Measurements from ENCODE around the gene GABRA5. TPM values are rescaled to one million over a fixed set of nuclear protein-coding genes. Genes with fewer than 3 reads are reported as not detected.

GABRA5 gene
- total and polyA plus RNA-seq, 2 experiments from 2014 or later: 0.10 TPM; not detected in 1

GRCh38 chr15:26872206-26872605, 5.3 kb downstream of the GABRA5 start:
- Histone ChIP-seq H3K27me3 (peaks cover 43% of the 10 kb centered on the region), H3K9me2 (replicated peaks; ENCODE audit: insufficient read depth) (no peaks in the 10 kb centered on the region), H3K9me3 (ENCODE audit: low read depth) (no peaks in the 10 kb centered on the region), H3K4me3 (no peak overlapping the region), H3K4me2 (no peak overlapping the region), H3K36me3 (replicated peaks; ENCODE audit: insufficient read depth, low read depth) (no peaks in the 10 kb centered on the region), H3K27ac (no peak overlapping the region), H3K79me2 (no peaks in the 10 kb centered on the region), H3K4me1 (ENCODE audit: insufficient read depth) (no peaks in the 10 kb centered on the region), H2AFZ (no peak overlapping the region), H4K20me1 (ENCODE audit: insufficient read depth, poor library complexity, severe bottlenecking) (no peaks in the 10 kb centered on the region)
- no peak for DNase-seq (ENCODE audit: low spot score)
- WGBS (ENCODE audit: low lambda C conversion rate, missing lambda C conversion rate): 61% methylated on average over 7 of the region's 7 CpGs
- TF ChIP-seq, protein P1, sequence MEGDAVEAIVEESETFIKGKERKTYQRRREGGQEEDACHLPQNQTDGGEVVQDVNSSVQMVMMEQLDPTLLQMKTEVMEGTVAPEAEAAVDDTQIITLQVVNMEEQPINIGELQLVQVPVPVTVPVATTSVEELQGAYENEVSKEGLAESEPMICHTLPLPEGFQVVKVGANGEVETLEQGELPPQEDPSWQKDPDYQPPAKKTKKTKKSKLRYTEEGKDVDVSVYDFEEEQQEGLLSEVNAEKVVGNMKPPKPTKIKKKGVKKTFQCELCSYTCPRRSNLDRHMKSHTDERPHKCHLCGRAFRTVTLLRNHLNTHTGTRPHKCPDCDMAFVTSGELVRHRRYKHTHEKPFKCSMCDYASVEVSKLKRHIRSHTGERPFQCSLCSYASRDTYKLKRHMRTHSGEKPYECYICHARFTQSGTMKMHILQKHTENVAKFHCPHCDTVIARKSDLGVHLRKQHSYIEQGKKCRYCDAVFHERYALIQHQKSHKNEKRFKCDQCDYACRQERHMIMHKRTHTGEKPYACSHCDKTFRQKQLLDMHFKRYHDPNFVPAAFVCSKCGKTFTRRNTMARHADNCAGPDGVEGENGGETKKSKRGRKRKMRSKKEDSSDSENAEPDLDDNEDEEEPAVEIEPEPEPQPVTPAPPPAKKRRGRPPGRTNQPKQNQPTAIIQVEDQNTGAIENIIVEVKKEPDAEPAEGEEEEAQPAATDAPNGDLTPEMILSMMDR (IDR thresholded peaks at IDR 0.05; ENCODE audit: poor library complexity): no peak
- no peak for TF ChIP-seq EZH2phosphoT487 (IDR thresholded peaks at IDR 0.05; ENCODE audit: low read depth, severe bottlenecking, unreplicated experiment)
- TF ChIP-seq EZH2 (IDR thresholded peaks at IDR 0.05; ENCODE audit: borderline replicate concordance): no peak

DNA sequence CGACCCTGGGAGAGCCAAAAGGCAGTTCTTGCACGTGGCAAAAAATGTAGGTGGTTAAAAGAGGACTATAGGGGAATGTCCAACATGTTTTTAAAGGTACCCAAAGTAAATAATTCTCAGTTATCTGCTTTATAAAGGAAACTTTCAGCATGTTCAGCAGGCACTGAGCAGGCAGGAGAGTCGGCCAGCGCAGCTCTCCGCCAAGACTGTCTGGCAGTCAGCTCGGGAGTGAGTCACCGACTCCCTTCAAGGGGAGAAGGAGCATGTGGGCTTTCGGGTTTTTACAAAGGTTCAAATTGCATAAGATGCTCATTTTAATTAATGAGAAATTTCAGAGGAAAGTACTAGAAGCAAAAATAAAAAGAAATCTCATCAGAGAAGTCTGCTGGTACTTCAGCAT, 7.0 kb downstream of the GABRA5 start:
- Histone ChIP-seq H3K36me3 (replicated peaks; ENCODE audit: insufficient read depth, low read depth) (no peaks in the 10 kb centered on the region), H3K79me2 (no peaks in the 10 kb centered on the region), H3K4me3 (no peak overlapping the region), H3K27me3 (peaks cover 27% of the 10 kb centered on the region), H3K4me1 (ENCODE audit: insufficient read depth) (no peaks in the 10 kb centered on the region), H2AFZ (no peak overlapping the region), H3K9me2 (replicated peaks; ENCODE audit: insufficient read depth) (no peaks in the 10 kb centered on the region), H3K27ac (no peak overlapping the region), H3K4me2 (no peak overlapping the region), H4K20me1 (ENCODE audit: insufficient read depth, poor library complexity, severe bottlenecking) (no peaks in the 10 kb centered on the region), H3K9me3 (ENCODE audit: low read depth) (no peaks in the 10 kb centered on the region)
- no peak for DNase-seq (ENCODE audit: low spot score)
- 57% methylated on average over 8 of the region's 8 CpGs for WGBS (ENCODE audit: low lambda C conversion rate, missing lambda C conversion rate)
- TF ChIP-seq EZH2phosphoT487 (IDR thresholded peaks at IDR 0.05; ENCODE audit: low read depth, severe bottlenecking, unreplicated experiment) (no peak), EZH2 (IDR thresholded peaks at IDR 0.05; ENCODE audit: borderline replicate concordance) (no peak)
- TF ChIP-seq, protein P1 (IDR thresholded peaks at IDR 0.05; ENCODE audit: poor library complexity): no peak

DNA sequence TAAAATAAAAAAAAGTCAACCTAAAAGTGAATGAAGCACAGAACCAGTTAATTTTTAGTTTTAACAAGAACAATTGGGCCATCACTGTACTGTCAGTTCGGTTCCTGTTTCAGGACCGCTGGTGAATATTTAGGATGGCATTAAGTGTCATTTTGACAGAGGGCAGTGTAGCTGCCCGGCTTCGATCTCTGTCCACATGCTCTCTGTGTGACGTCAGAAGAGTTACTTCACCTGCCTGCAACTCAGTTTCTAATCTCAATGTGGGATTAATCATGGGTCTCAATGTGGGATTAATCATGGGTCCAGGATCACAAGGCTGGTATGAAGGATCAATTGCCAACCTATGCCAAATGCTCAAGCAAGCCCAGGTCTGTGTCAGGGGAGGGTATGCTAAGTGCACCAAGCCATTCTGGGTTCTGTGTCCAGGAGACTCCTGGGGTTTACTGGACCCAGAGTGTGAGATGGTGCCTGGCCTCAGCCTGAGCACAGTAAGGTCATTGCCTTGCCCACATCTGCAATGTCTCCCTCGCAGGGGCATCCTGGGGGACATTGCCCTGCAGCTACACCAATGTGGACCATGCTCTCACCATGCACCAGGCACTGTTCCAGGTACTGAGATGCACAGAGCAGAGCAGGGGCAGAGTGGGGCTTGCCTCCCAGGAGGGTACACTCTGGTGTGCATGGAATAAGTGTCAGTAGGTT, 8.1 kb downstream of the GABRA5 start:
- no peak overlapping the region for H3K4me2 ChIP-seq
- TF ChIP-seq EZH2phosphoT487 (IDR thresholded peaks at IDR 0.05; ENCODE audit: low read depth, severe bottlenecking, unreplicated experiment) (no peak), EZH2 (IDR thresholded peaks at IDR 0.05; ENCODE audit: borderline replicate concordance) (no peak)
- TF ChIP-seq, protein P1 (IDR thresholded peaks at IDR 0.05; ENCODE audit: poor library complexity): no peak
- H4K20me1 ChIP-seq (ENCODE audit: insufficient read depth, poor library complexity, severe bottlenecking): no peaks in the 10 kb centered on the region
- no peaks in the 10 kb centered on the region for H3K79me2 ChIP-seq
- peaks cover 16% of the 10 kb centered on the region for H3K27me3 ChIP-seq
- DNase-seq (ENCODE audit: low spot score): no peak
- H3K4me3 ChIP-seq: no peak overlapping the region
- 76% methylated on average over 6 of the region's 6 CpGs for WGBS (ENCODE audit: low lambda C conversion rate, missing lambda C conversion rate)
- no peaks in the 10 kb centered on the region for H3K9me2 ChIP-seq (replicated peaks; ENCODE audit: insufficient read depth)
- H3K36me3 ChIP-seq (replicated peaks; ENCODE audit: insufficient read depth, low read depth): no peaks in the 10 kb centered on the region
- H2AFZ ChIP-seq: no peak overlapping the region
- H3K4me1 ChIP-seq (ENCODE audit: insufficient read depth): no peaks in the 10 kb centered on the region
- H3K9me3 ChIP-seq (ENCODE audit: low read depth): no peaks in the 10 kb centered on the region
- no peak overlapping the region for H3K27ac ChIP-seq

All from hepatocyte (in vitro differentiated cells).